Stimulated activated CD4-positive, alpha-beta T cell treated with anti-CD3 and anti-CD28 coated beads, Interleukin-12 subunit alpha, Interleukin-12 subunit beta, amount 100 ng/mL, for 4 hours (primary cell): ENCODE results near the gene C2CD4D.
A peak's percentile ranks its signal among the peaks of the same experiment; 100 is the strongest.

Source experiments
- DNase-seq: peaks from one replicate; pipeline ENCODE4 v3.0.0-alpha.2; 2020

Gene C2CD4D

GRCh38 chr1:151811181-151811580, 28.4 kb downstream of the C2CD4D start:
- DNase-seq, result no peak

DNA sequence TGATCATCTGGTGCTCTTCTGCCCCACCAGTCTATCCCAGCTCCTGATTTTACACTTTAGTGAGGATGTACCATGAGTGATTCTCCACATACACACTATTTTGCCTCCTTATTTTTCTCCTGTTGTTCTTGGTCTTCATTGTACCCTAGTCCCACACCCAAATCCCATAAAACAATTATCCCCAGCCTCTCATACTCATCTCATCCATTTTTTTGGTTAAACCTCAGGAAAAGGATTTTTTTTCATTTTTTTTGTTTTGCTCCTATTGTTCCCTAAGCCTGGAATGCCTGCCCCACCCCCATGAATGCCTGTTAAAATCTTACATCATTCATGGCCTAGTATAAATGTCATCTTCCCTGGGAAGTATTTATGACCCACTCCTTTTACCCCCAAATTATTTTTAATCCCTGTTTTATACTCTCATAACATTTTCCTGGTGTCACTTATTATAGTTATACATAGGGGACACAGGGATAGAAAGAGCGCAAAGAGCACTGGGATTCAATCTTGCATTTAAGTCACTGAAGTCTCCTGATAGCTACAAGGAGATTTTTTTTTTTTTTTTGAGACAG, 29.5 kb downstream of the C2CD4D start:
- DNase-seq, result no peak

DNA sequence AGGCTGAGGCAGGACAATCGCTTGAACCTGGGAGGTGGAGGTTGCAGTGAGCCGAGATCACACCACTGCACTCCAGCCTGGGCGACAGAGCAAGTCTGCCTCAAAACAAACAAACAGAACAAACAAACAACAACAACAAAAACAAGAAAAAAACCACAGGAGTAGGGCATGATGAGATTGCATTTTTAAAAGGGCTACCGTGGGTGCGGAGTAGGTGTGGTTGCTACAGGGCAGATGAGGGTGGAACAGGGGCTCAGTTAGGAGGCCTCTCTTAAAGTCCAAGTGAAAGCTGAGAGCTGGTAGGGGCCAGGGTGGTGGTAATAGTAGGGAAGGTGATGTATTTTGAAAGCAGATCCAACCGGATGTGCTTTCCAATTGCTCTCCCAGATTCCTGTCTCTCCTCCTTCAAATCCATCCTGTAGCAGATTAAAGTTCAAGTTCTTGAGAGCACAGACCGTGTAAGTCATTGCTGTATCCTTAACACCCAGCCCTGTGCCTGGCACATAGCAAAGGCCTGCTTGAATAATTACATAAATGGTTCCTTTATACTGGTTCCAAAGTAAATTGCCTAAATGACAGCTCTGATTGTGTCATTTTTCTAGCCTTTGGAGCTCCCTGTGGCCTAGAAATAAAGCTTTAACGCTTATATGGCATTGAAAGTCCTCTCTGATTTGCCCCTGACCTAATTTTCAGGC, 30.2 kb downstream of the C2CD4D start:
- no peak for DNase-seq

DNA sequence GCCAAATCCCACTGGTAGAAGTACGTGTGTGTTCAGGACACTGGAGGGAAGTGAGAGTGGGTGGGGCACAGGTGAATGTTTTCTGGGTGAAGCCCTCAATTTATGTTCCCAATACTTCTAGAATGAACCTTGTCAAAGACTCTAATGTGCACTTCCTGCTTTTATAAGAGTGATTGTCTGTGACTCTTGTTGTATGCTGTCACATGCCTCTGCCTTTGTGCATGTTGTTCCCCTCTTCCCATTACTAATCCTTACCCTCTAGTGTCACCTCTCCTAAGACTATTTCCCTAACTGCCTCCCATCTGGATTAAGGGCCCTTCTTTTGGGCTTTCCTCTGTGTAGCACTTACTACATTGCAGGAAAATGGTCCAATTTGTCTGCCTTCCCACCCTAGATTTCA, 31.9 kb downstream of the C2CD4D start:
- DNase-seq, result no peak

DNA sequence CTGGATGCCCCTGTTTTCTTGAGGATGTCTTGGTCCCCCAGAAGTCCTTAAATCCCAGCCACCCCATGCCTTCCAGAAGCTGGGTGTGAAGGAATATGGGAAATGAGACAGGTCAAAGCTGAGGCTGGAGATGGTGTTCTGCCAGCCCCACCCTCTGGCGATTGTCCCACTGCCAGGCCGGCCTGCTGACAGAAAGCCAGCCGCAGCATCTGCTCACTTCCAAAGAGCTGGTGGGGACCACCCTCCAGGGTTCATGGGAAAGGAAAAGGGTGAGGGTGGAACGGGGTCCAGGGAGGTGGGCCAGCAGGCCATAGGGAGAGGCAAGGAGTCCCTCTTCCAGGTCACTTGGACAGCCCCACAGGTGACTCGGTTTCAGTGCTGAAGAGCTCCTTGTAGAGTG, 32.5 kb downstream of the C2CD4D start:
- DNase-seq, result no peak

- no peak for DNase-seq
Observed at GRCh38 chr1:151806170-151806569, 33.5 kb downstream of the C2CD4D start.

- no peak for DNase-seq
Observed at GRCh38 chr1:151805066-151805820, 34.4 kb downstream of the C2CD4D start, which contains the start of gene LINGO4. TSS of gene LINGO4 (minus strand) at chr1:151805419. CDS start at chr1:151802704, 2,715 bp downstream.

DNA sequence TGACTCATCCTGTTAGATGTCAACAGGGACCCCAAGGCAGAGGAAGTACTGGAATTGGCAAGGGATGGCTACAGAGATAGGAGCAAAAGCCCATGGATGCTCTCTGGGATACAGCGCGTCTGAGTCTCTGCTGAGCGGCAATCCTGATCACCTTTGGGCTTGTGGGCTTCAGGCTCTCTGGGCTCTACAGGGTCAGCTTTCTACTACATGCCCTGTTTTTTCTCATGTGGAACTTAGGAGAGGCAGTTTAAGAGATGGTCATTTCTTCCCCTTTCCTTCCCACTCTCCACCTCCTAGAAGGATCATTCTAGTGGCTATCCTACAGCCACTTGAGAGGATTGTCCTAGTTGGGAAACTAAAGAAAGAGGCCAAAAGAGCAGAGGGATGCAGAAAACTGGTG, 35.7 kb downstream of the C2CD4D start:
- no peak for DNase-seq

- no peak for DNase-seq
Observed at GRCh38 chr1:151803164-151803563, 36.5 kb downstream of the C2CD4D start.

- no peak for DNase-seq
Observed at GRCh38 chr1:151802372-151802771, 37.2 kb downstream of the C2CD4D start.

DNA sequence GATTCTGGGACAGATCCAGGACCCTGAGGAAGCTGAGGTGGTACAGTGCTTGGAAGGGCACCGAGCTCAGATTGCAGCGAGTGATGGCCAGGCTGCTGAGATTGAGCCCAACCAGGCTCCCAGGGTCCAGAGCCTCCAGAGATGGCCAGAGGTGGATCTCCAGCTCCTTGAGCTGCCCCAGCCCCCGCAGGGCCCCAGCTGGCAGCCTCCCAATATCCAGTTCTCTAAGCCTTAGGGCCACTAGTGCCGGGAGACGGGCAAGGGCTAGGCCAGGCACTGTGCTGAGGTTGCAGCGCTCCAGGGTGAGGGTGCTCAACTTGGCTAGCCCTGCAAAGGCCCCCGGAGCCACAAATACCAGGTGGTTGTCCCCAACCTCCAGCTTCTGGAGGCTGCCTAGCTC, 37.8 kb downstream of the C2CD4D start:
- DNase-seq, result no peak

DNA sequence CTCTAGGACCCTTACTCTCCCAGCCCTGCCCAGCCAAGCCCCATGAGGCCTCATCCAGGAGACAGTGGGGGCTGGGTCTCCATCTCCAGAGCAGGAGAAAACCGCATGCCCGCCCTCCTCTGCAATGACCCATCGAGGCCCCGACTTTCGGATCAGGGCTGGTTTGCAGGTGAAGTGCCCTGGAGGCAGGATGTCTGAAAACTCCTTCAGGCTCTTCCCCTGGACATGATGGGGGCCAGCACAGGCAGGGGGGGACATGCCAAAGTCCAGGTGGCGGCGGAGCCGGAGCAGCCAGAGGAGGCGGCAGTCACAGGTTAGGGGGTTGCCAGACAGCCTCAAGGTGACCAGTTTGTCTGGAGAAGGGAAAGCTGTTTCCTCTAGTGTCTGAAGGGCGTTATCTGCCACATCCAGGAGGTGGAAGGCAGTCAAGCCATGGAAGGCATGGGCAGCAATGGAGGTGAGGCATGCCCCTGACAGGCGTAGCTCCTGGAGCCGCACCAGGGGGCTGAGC, 38.3 kb downstream of the C2CD4D start:
- no peak for DNase-seq

GRCh38 chr1:151800830-151801229, 38.8 kb downstream of the C2CD4D start:
- no peak for DNase-seq

DNA sequence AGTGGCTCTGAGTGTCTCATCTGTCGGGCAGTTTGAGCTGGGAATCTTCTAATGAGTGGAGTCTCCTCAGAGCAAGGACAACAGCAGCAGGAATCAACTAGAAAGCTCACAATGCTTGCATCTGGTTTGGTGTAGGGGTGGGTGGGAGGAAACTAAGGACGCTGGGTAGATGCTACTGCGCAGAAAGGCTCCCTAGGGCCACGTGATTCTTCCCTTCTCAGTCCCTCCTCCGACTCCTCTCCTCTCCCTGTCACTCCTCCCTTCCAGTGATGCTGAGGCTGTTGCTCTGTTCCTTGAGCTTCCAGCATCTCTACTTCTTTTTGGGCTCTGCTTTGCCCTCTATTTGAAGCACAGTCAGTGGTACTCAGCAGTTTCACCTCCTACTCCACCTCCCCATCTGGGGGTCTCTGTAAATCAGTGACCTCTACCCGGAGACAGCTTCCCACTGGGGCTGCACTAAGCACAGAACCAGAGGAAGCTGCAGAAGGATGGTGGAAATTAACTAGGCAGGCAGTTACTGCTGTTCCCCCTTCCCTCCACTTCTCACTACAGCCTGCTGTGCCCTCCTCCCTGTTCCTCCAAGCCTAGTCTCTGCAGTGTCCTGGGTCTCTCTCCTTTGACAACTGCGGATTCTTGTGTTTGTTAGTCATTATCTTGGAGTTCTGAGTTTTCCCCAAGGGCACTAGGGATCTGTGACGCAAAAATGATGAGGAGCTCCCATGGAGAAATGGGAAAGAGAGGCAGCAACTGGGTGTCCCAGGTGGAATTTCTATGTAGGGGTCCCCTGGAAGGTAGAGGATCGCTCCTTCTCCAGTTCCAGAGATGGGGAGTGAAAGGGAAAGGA, 40.2 kb downstream of the C2CD4D start:
- DNase-seq, result no peak

DNA sequence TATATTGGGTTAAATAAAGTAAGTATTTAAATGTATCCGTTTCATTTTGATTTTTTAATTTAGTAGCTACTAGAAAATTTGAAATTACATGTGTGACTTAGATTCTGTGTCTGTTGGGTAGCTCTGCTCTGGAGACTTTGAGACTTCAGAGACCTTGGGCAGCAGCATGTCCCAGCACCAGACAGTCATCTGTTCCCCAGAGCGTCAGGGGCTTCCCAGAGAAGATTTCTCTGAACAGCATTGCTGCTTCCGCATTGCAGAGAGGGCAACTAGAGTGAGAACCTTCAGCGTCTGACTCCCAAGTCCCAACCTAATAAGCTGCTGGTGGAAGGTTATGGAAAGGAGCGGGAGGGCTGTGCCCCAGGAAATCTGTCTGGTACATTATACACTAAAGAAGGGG, 41.0 kb downstream of the C2CD4D start:
- no peak for DNase-seq

GRCh38 chr1:151790940-151791651, 48.5 kb downstream of the C2CD4D start:
- no peak for DNase-seq

GRCh38 chr1:151790071-151790939, 49.3 kb downstream of the C2CD4D start, which contains the start of gene TDRKH:
TSS of gene TDRKH (minus strand) at chr1:151790500. CDS start at chr1:151783022, 7,478 bp downstream.
- DNase-seq, result peak; percentile 98
